GM18861 (cell line): ENCODE results near the gene MAP4.
"Not testable (repeated sequence)": the region's sequence is repeated elsewhere in the genome, so short reads cannot be mapped to it uniquely, and the experiment has no call there.

Experiments
- ATAC-seq: cut with Tn5 transposase; IDR thresholded peaks from one replicate; pipeline ENCODE4 v1.9.1; 2021; ENCODE audit not compliant: unreplicated experiment

Gene MAP4

GRCh38 chr3:47849186-47849698, 167.0 kb downstream of the MAP4 start:
- no peak for ATAC-seq

GRCh38 chr3:47848599-47849117, 167.6 kb downstream of the MAP4 start:
- ATAC-seq = no peak

DNA sequence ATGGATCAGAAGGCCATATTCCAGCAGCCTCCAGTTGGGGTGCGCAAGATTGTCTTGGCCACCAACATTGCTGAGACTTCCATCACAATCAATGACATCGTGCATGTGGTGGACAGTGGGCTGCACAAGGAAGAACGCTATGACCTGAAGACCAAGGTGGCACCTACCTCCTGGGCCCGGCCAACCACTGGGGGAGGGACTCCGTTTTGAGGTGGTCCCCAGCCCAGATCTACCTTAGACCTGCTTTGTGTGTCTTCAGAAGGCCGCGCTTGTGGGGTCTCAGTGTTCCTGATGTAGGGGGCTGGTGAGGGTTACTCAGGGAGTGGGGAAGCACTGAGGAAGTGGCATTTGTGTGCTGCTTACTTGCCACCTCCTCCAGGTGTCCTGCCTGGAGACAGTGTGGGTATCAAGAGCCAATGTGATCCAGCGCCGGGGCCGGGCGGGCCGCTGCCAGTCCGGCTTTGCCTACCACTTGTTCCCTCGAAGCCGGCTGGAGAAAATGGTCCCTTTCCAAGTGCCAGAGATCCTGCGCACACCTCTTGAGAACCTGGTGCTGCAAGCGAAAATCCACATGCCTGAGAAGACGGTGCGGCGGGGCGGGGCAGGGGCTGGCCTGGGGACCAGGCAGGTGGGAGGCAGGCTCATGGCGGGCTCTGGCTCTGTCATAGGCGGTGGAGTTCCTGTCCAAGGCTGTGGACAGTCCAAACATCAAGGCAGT, 168.3 kb downstream of the MAP4 start:
- no peak for ATAC-seq

DNA sequence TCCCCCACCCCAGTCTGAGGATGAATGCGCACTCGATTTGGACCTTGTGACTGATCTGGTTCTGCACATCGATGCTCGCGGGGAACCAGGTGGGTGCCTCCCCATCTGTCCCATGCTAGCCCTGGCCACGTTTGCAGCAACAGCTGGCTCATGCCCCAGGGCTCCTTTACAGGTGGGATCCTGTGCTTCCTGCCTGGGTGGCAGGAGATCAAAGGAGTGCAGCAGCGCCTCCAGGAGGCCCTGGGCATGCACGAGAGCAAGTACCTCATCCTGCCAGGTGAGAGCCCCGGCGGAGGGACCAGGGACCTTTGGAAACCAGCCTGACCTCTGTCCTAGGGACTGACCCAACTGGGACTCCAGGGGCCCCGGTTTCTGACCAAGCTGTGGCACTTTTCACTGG, 169.0 kb downstream of the MAP4 start:
- ATAC-seq = no peak

- no peak for ATAC-seq
Observed at GRCh38 chr3:47846880-47847248, 169.4 kb downstream of the MAP4 start.

- ATAC-seq = no peak
Observed at GRCh38 chr3:47846186-47846879, 169.9 kb downstream of the MAP4 start.

- ATAC-seq = no peak
Observed at GRCh38 chr3:47841786-47842349, 174.3 kb downstream of the MAP4 start.

GRCh38 chr3:47838503-47838902, 177.7 kb downstream of the MAP4 start:
- no peak for ATAC-seq

- ATAC-seq = no peak
Observed at GRCh38 chr3:47836986-47837385, 179.2 kb downstream of the MAP4 start.

GRCh38 chr3:47829482-47829881, 186.7 kb downstream of the MAP4 start:
- ATAC-seq = not testable (repeated sequence)

DNA sequence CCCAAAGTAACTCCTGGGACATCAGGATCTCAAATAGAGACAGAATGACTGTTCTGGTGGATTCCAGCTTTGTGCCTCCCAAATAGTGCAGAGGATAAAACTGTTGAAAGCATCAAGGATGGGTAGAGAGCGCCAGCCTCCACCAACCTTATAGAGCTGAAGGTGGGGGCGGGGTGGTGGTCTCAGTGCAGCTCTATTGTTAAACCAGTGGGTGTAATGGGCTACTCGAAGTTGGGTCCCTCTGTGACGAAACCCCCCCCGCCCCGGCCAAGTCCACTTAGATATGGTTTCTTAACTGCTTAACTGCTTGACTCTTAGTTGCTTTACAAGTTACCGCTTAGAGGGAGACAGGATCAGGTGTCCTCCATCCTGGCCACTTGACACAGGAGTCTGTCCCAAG, 190.6 kb downstream of the MAP4 start:
- ATAC-seq = no peak

DNA sequence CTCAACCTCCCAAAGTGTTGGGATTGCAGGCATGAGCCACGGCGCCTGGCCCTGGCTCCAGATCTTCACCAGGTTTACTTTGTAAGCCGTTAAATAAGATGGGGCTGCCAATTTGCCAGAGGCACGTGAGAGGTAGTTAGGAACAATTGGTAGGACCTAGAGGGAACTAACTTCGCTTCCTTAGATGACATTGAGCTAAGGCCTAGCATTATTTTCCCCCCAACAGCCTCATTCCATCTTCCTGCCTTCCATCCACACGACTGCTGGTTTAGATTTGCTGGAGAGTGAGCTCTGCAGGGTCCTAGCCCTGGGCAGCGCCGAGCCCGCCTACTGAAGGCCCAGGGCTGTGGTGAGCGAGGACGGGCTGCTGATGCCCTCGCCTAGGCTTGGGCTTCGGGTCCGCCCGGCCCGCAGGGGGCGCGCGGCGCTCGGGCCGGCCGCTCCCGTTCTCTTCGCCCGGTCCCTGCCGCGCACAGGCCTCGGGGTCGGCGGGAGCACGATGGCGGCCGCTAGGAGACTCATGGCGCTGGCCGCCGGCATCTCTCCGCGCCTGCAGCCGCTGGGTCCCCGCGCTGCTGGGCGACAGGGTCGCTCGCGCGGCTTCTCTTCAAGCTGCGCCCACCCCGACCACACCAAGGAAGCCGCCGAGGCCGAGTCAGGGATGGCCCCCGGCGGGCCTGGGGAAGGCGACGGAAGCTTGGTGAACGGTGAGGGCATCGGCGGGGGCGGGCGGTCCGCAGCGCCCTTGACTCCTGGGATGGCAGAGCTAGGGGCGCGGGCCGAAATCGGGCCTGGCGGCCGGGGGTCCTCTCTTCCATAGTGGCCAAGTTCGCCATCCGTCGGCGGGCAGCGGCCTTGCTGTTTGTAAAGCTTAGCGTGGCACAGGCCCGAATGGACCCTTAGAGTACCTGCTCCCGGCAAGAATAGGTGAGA, 191.4 kb downstream of the MAP4 start:
- peak; percentile 89 for ATAC-seq

DNA sequence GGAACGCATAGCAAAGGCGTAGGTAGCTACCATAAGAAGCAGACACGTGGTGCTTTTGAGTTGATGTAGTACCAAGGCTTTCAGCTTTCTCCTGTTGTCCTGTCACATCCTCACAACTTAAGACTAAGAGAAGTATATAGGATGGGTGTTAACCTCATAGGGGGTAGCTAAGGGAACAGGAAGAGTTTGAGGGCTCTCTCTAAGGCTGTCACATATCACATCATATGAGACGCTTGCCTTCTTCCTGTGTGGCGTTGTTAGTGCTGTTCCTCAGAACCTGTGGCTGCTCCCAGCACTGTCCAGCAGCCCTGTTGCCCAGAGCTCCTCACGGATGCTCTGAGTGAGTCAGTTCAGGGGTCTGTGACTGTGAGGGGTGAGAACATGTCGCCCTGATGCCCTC, 198.6 kb downstream of the MAP4 start:
- no peak for ATAC-seq

- no peak for ATAC-seq
Observed at GRCh38 chr3:47813551-47814177, 202.6 kb downstream of the MAP4 start.

DNA sequence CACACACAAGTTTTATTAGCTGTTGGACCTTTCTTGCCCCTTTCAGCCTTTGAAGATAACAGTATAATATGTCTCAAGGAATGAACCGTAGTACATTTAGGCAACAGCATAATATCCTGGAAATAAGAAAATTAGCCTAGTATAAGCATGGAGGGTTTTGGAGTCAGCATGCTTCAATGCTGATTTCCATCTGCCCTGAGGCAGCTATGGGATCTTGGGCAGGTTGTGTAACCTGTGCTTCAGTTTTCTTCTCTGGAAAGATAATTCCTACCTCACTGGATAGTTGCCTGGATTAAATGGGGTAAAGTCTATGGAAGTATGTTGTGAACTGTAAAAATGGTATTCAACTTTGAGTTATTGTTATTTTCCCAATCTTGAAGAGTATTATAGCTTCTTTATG, 211.6 kb downstream of the MAP4 start:
- ATAC-seq = no peak

DNA sequence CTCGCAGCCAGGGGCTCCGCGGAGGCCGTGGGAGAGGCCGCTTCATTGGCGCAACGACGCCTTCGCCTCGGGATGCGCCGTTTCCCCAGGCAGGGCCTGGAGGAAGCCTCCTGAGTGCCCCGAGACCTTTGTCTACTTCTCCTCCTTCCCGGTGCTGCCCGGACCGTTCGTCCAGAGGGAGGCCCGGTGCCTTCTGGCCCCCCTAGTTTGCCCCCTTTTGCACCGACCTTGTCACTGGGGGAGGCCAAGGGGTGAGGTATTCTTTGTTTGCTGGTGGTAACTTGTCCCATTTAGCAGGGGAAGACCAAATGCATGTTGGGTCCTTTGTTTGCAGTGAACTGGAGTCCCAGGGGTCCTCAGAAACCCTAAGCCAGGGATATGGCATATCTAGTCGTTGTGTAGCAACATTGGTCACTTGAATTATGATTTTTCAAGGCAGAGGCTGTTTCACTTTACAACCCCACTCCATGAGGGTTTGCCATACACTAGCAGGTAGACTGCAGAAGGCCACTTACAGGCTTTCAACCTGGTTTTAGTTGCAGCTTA, 212.7 kb downstream of the MAP4 start:
- no peak for ATAC-seq

DNA sequence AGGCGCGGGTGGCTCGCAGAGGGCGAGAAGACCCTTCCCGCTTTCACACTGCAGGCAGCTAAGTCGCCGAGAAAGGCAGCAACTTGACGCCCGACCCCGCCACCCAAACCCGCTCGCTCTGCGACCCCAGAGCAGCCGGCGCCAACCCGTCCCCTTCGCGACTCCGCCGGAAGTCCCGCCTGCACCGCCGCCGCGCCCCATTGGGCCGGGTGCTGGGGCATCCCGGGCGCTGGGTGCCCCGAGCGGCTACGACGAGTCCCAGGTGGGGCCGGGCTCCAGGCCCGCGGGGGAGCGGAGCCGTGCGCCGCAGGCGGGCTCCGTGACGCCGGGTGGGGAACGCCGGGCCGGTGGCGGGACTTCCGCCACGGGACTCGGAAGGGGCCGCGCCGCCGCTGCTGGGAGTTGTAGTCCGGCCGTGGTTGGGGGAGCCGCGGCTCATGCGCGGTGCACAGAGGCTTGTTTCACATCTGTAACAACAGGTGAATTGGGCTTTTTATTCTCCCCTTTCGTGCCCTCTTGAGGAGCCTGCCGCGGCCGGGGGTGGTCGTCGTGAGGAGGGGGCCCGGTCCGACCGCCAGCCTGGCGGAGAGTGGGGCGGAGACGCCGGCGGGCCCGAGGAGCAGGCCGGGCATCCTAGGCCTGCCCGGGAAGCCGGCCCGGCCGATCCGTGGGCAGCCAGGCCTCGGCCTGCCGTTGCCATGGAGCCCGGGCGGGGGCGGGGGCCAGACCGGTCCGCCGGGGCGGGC, 213.3 kb downstream of the MAP4 start, which contains the start of gene DHX30:
DHX30 (plus strand) TSS at position 405 of the 746 bp plus-strand sequence. CDS start 7,546 bp downstream, outside the sequence.
- peak; percentile 78 for ATAC-seq
